Activated naive CD8-positive, alpha-beta T cell (primary cell): ENCODE measurements around the gene UBE2D2.

Experiments
- H3K27ac Mint-ChIP-seq: one replicate; pipeline ENCODE4 v1.8.0; 2021; ENCODE audit warnings: mixed read lengths
- H3K27me3 Mint-ChIP-seq: one replicate; pipeline ENCODE4 v1.8.0; 2021; ENCODE audit warnings: mixed read lengths
- H3K36me3 Mint-ChIP-seq: one replicate; pipeline ENCODE4 v1.8.0; 2021; ENCODE audit warnings: mixed read lengths
- H3K4me1 Mint-ChIP-seq: one replicate; pipeline ENCODE4 v1.8.0; 2021; ENCODE audit warnings: low read depth, mixed read lengths
- H3K4me3 Mint-ChIP-seq: one replicate; pipeline ENCODE4 v1.8.0; 2021; ENCODE audit warnings: mild to moderate bottlenecking, mixed read lengths
- H3K9me3 Mint-ChIP-seq: one replicate; pipeline ENCODE4 v1.8.0; 2021; ENCODE audit warnings: low read depth, mixed read lengths

UBE2D2 gene

GRCh38 chr5:139634541-139634940, 73.4 kb downstream of the UBE2D2 start:
- no peaks in the 10 kb centered on the region for H3K27me3 Mint-ChIP-seq
- H3K9me3 Mint-ChIP-seq, result no peaks in the 10 kb centered on the region
- no peak overlapping the region for H3K4me3 Mint-ChIP-seq
- peaks cover 40% of the 10 kb centered on the region for H3K4me1 Mint-ChIP-seq
- no peaks in the 10 kb centered on the region for H3K36me3 Mint-ChIP-seq
- peak overlapping the region; percentile 58 for H3K27ac Mint-ChIP-seq

- Mint-ChIP-seq H3K9me3 (no peaks in the 10 kb centered on the region), H3K4me3 (no peak overlapping the region), H3K27ac (peak overlapping the region; percentile 46), H3K4me1 (peaks cover 40% of the 10 kb centered on the region), H3K27me3 (no peaks in the 10 kb centered on the region), H3K36me3 (no peaks in the 10 kb centered on the region)
Observed at GRCh38 chr5:139635191-139635590, 74.1 kb downstream of the UBE2D2 start.

GRCh38 chr5:139635606-139636206, 74.6 kb downstream of the UBE2D2 start:
- Mint-ChIP-seq H3K4me3 (peak overlapping the region; percentile 77), H3K9me3 (no peaks in the 10 kb centered on the region), H3K27ac (peak overlapping the region; percentile 70), H3K27me3 (no peaks in the 10 kb centered on the region), H3K36me3 (no peaks in the 10 kb centered on the region), H3K4me1 (peaks cover 40% of the 10 kb centered on the region)

- Mint-ChIP-seq H3K27me3 (no peaks in the 10 kb centered on the region), H3K36me3 (no peaks in the 10 kb centered on the region), H3K4me3 (peak overlapping the region; percentile 77), H3K4me1 (peaks cover 40% of the 10 kb centered on the region), H3K27ac (peak overlapping the region; percentile 70), H3K9me3 (no peaks in the 10 kb centered on the region)
Observed at GRCh38 chr5:139636207-139636792, 75.2 kb downstream of the UBE2D2 start.

- no peaks in the 10 kb centered on the region for H3K27me3 Mint-ChIP-seq
- peak overlapping the region; percentile 70 for H3K27ac Mint-ChIP-seq
- H3K36me3 Mint-ChIP-seq, result no peaks in the 10 kb centered on the region
- no peaks in the 10 kb centered on the region for H3K9me3 Mint-ChIP-seq
- H3K4me3 Mint-ChIP-seq, result peak overlapping the region; percentile 77
- H3K4me1 Mint-ChIP-seq, result peaks cover 40% of the 10 kb centered on the region
Observed at GRCh38 chr5:139636975-139637408, 75.9 kb downstream of the UBE2D2 start.

- Mint-ChIP-seq H3K4me1 (peaks cover 38% of the 10 kb centered on the region), H3K27ac (no peak overlapping the region), H3K9me3 (no peaks in the 10 kb centered on the region), H3K36me3 (no peaks in the 10 kb centered on the region), H3K27me3 (no peaks in the 10 kb centered on the region), H3K4me3 (peak overlapping the region; percentile 53)
Observed at GRCh38 chr5:139637438-139638089, 76.4 kb downstream of the UBE2D2 start.

- H3K36me3 Mint-ChIP-seq, result no peaks in the 10 kb centered on the region
- H3K9me3 Mint-ChIP-seq, result no peaks in the 10 kb centered on the region
- peaks cover 36% of the 10 kb centered on the region for H3K4me1 Mint-ChIP-seq
- H3K27ac Mint-ChIP-seq, result no peak overlapping the region
- peak overlapping the region; percentile 53 for H3K4me3 Mint-ChIP-seq
- no peaks in the 10 kb centered on the region for H3K27me3 Mint-ChIP-seq
Observed at GRCh38 chr5:139638090-139638735, 77.1 kb downstream of the UBE2D2 start.

GRCh38 chr5:139638736-139639618, 77.8 kb downstream of the UBE2D2 start:
- Mint-ChIP-seq H3K4me1 (peaks cover 34% of the 10 kb centered on the region), H3K27ac (no peak overlapping the region), H3K4me3 (no peak overlapping the region), H3K9me3 (no peaks in the 10 kb centered on the region), H3K36me3 (no peaks in the 10 kb centered on the region), H3K27me3 (no peaks in the 10 kb centered on the region)

- no peaks in the 10 kb centered on the region for H3K27me3 Mint-ChIP-seq
- no peak overlapping the region for H3K4me3 Mint-ChIP-seq
- H3K36me3 Mint-ChIP-seq, result no peaks in the 10 kb centered on the region
- no peaks in the 10 kb centered on the region for H3K9me3 Mint-ChIP-seq
- peaks cover 34% of the 10 kb centered on the region for H3K4me1 Mint-ChIP-seq
- peak overlapping the region; percentile 5 for H3K27ac Mint-ChIP-seq
Observed at GRCh38 chr5:139639619-139640380, 78.7 kb downstream of the UBE2D2 start.

- Mint-ChIP-seq H3K36me3 (no peaks in the 10 kb centered on the region), H3K4me3 (no peak overlapping the region), H3K27ac (no peak overlapping the region), H3K27me3 (no peaks in the 10 kb centered on the region), H3K9me3 (no peaks in the 10 kb centered on the region), H3K4me1 (peaks cover 29% of the 10 kb centered on the region)
Observed at GRCh38 chr5:139640421-139641115, 79.4 kb downstream of the UBE2D2 start.

- peaks cover under 1% of the 10 kb centered on the region for H3K27me3 Mint-ChIP-seq
- peaks cover 21% of the 10 kb centered on the region for H3K4me1 Mint-ChIP-seq
- H3K27ac Mint-ChIP-seq, result no peak overlapping the region
- H3K4me3 Mint-ChIP-seq, result no peak overlapping the region
- no peaks in the 10 kb centered on the region for H3K9me3 Mint-ChIP-seq
- H3K36me3 Mint-ChIP-seq, result no peaks in the 10 kb centered on the region
Observed at GRCh38 chr5:139641116-139642080, 80.3 kb downstream of the UBE2D2 start.

- Mint-ChIP-seq H3K9me3 (no peaks in the 10 kb centered on the region), H3K4me1 (peaks cover 19% of the 10 kb centered on the region), H3K27ac (no peak overlapping the region), H3K36me3 (no peaks in the 10 kb centered on the region), H3K27me3 (peaks cover 3% of the 10 kb centered on the region), H3K4me3 (no peak overlapping the region)
Observed at GRCh38 chr5:139642213-139642612, 81.1 kb downstream of the UBE2D2 start.
